ENCODE measurements around the gene PPP1R10.

DNA sequence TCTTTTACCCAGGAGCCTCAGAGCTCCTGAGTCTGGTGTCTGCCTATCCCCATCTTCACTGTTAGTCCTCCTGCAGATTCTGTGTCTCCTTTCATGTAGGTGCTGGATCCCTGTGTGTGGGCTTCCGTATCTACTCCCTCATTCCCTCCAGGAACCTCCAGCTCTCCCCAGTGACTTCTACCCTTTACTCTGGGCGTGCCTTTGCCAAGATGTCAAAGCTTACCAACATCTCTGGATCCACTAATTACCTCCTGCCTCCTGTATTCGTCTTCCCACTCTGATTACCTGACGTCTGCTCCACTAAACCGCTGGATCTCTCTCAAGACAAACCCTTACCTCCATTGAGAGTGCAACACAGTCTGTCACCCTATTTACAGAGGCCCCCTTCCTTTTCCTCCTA, 27.7 kb upstream of the PPP1R10 start:
- TF ChIP-seq, protein P1, sequence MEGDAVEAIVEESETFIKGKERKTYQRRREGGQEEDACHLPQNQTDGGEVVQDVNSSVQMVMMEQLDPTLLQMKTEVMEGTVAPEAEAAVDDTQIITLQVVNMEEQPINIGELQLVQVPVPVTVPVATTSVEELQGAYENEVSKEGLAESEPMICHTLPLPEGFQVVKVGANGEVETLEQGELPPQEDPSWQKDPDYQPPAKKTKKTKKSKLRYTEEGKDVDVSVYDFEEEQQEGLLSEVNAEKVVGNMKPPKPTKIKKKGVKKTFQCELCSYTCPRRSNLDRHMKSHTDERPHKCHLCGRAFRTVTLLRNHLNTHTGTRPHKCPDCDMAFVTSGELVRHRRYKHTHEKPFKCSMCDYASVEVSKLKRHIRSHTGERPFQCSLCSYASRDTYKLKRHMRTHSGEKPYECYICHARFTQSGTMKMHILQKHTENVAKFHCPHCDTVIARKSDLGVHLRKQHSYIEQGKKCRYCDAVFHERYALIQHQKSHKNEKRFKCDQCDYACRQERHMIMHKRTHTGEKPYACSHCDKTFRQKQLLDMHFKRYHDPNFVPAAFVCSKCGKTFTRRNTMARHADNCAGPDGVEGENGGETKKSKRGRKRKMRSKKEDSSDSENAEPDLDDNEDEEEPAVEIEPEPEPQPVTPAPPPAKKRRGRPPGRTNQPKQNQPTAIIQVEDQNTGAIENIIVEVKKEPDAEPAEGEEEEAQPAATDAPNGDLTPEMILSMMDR (conservative IDR thresholded peaks at IDR 0.05; ENCODE audit: low read depth, low read length) = no peak
- no peak for TF ChIP-seq EZH2 (IDR thresholded peaks at IDR 0.05; ENCODE audit: borderline replicate concordance, low read depth, low read length, poor library complexity, severe bottlenecking)

All from A673 (cell line).